Neural progenitor cell (in vitro differentiated cells): ENCODE measurements around the gene PNMA8C. TPM values are rescaled to one million over a fixed set of nuclear protein-coding genes. Genes with fewer than 3 reads are reported as not detected.

Experiments
- DNase-seq: peaks from one replicate; pipeline ENCODE4 v3.0.0-alpha.2; 2016; ENCODE audit warnings: low spot score
- H2AFZ ChIP-seq: fragments of 200-600 bp; sonication (generic); replicated peaks from 2 replicates; pipeline ENCODE4 v1.6.1; 2016; ENCODE audit warnings: antibody characterized with exemption
- H3F3A ChIP-seq: fragments of 200-600 bp; sonication (generic); 2 replicates; pipeline ENCODE4 v1.6.1; 2016; ENCODE audit warnings: antibody characterized with exemption, low read depth
- H3K27ac ChIP-seq: fragments of 200-600 bp; sonication (generic); 2 replicates; pipeline ENCODE4 v1.5.1; 2016; ENCODE audit warnings: mild to moderate bottlenecking
- H3K27me3 ChIP-seq: fragments of 200-600 bp; sonication (generic); 2 replicates; pipeline ENCODE4 v1.6.1; 2016; ENCODE audit warnings: mild to moderate bottlenecking, moderate library complexity
- H3K36me3 ChIP-seq: fragments of 200-600 bp; sonication (generic); 2 replicates; pipeline ENCODE4 v1.5.1; 2016
- H3K4me1 ChIP-seq: fragments of 200-600 bp; sonication (generic); 2 replicates; pipeline ENCODE4 v1.6.1; 2016; ENCODE audit warnings: mixed run types
- H3K4me2 ChIP-seq: fragments of 200-600 bp; sonication (generic); 2 replicates; pipeline ENCODE4 v1.6.1; 2016
- H3K4me3 ChIP-seq: fragments of 200-600 bp; sonication (generic); 2 replicates; pipeline ENCODE4 v1.5.1; 2016
- H3K79me2 ChIP-seq: fragments of 200-600 bp; sonication (generic); 2 replicates; pipeline ENCODE4 v1.6.1; 2016; ENCODE audit warnings: low read depth
- H3K9ac ChIP-seq: fragments of 200-600 bp; sonication (generic); 2 replicates; pipeline ENCODE4 v1.6.1; 2016
- H3K9me3 ChIP-seq: fragments of 200-600 bp; sonication (generic); 2 replicates; pipeline ENCODE4 v1.5.1; 2016; ENCODE audit warnings: low read depth
- H4K20me1 ChIP-seq: fragments of 200-600 bp; sonication (generic); 2 replicates; pipeline ENCODE4 v1.6.1; 2016; ENCODE audit warnings: low read depth
- H3K27ac Mint-ChIP-seq: 3 replicates; pipeline ENCODE4 v1.8.0; 2021; ENCODE audit warnings: mixed read lengths
- H3K27me3 Mint-ChIP-seq: 2 replicates; pipeline ENCODE4 v1.8.0; 2022; ENCODE audit warnings: low read depth, mild to moderate bottlenecking, inconsistent platforms, moderate library complexity, mixed read lengths; ENCODE audit not compliant: insufficient read depth
- H3K36me3 Mint-ChIP-seq: 3 replicates; pipeline ENCODE4 v1.8.0; 2021; ENCODE audit warnings: mixed read lengths
- H3K4me1 Mint-ChIP-seq: 3 replicates; pipeline ENCODE4 v1.8.0; 2021; ENCODE audit warnings: mixed read lengths
- H3K4me3 Mint-ChIP-seq: 3 replicates; pipeline ENCODE4 v1.8.0; 2021; ENCODE audit warnings: mild to moderate bottlenecking, moderate library complexity, mixed read lengths
- H3K9me3 Mint-ChIP-seq: 3 replicates; pipeline ENCODE4 v1.8.0; 2020; ENCODE audit warnings: mixed read lengths
- CTCF ChIP-seq: fragments of 200-600 bp; sonication (generic); IDR thresholded peaks from 2 replicates; pipeline ENCODE4 v1.5.1; 2017; ENCODE audit warnings: antibody characterized with exemption, mild to moderate bottlenecking
- EZH2 ChIP-seq: fragments of 200-600 bp; sonication (generic); IDR thresholded peaks from 2 replicates; pipeline ENCODE4 v1.6.1; 2017; ENCODE audit warnings: antibody characterized with exemption, mild to moderate bottlenecking, moderate library complexity
- EZH2phosphoT487 ChIP-seq: fragments of 200-600 bp; sonication (generic); IDR thresholded peaks from 2 replicates; pipeline ENCODE4 v1.6.1; 2017; ENCODE audit warnings: antibody characterized with exemption
- total RNA-seq: library from RNA; depleted of rRNA; stranded (reverse); fragments of >200 nt; gene quantifications from 2 replicates; pipeline ENCODE4 v1.2.3, GENCODE V29; 2015; ENCODE audit warnings: low replicate concordance

Gene PNMA8C
- total RNA-seq, 1 donor from 2014 or later, result 0.58 TPM

- TF ChIP-seq EZH2phosphoT487 (no peak), CTCF (no peak), EZH2 (no peak)
- H3K27me3 ChIP-seq, result no peaks in the 10 kb centered on the region
- H3K36me3 Mint-ChIP-seq, result peaks cover 27% of the 10 kb centered on the region
- peaks cover 12% of the 10 kb centered on the region for H3K4me1 Mint-ChIP-seq
- H3K4me2 ChIP-seq, result no peak overlapping the region
- H3K4me3 Mint-ChIP-seq, result no peak overlapping the region
- H2AFZ ChIP-seq, result no peak overlapping the region
- no peak overlapping the region for H3K4me3 ChIP-seq
- H3K27ac Mint-ChIP-seq, result no peak overlapping the region
- peaks cover 2% of the 10 kb centered on the region for H3K9me3 Mint-ChIP-seq
- H3K79me2 ChIP-seq, result no peaks in the 10 kb centered on the region
- H3F3A ChIP-seq, result no peaks in the 10 kb centered on the region
- H3K27me3 Mint-ChIP-seq, result peaks cover 9% of the 10 kb centered on the region
- no peaks in the 10 kb centered on the region for H3K4me1 ChIP-seq
- no peaks in the 10 kb centered on the region for H3K9me3 ChIP-seq
- H3K36me3 ChIP-seq, result no peaks in the 10 kb centered on the region
- no peak overlapping the region for H3K9ac ChIP-seq
- no peak for DNase-seq
- no peak overlapping the region for H3K27ac ChIP-seq
- H4K20me1 ChIP-seq, result no peaks in the 10 kb centered on the region
Measured at GRCh38 chr19:46463516-46463915, 34.8 kb upstream of the PNMA8C start.

- no peak for TF ChIP-seq EZH2
Measured at GRCh38 chr19:46461537-46461936, 32.8 kb upstream of the PNMA8C start.

GRCh38 chr19:46460981-46461380 is 32.2 kb upstream of the PNMA8C start:
- H3K27me3 ChIP-seq, result no peaks in the 10 kb centered on the region
- no peak overlapping the region for H3K27ac Mint-ChIP-seq
- H3K4me1 Mint-ChIP-seq, result peaks cover 8% of the 10 kb centered on the region
- no peaks in the 10 kb centered on the region for H4K20me1 ChIP-seq
- H2AFZ ChIP-seq, result no peak overlapping the region
- no peak overlapping the region for H3K27ac ChIP-seq
- no peak overlapping the region for H3K4me3 Mint-ChIP-seq
- H3K9me3 Mint-ChIP-seq, result peaks cover 2% of the 10 kb centered on the region
- H3K36me3 ChIP-seq, result no peaks in the 10 kb centered on the region
- TF ChIP-seq CTCF (no peak), EZH2 (no peak), EZH2phosphoT487 (no peak)
- no peak for DNase-seq
- peaks cover 8% of the 10 kb centered on the region for H3K27me3 Mint-ChIP-seq
- peaks cover 3% of the 10 kb centered on the region for H3K36me3 Mint-ChIP-seq
- no peak overlapping the region for H3K4me2 ChIP-seq
- H3K4me1 ChIP-seq, result no peaks in the 10 kb centered on the region
- H3K79me2 ChIP-seq, result no peaks in the 10 kb centered on the region
- H3K9ac ChIP-seq, result no peak overlapping the region
- H3F3A ChIP-seq, result no peaks in the 10 kb centered on the region
- no peaks in the 10 kb centered on the region for H3K9me3 ChIP-seq
- H3K4me3 ChIP-seq, result no peak overlapping the region

More at GRCh38 chr19:46461537-46461936, 32.8 kb upstream of the PNMA8C start:
- Mint-ChIP-seq H3K4me1 (peaks cover 8% of the 10 kb centered on the region), H3K36me3 (peaks cover 7% of the 10 kb centered on the region), H3K27ac (no peak overlapping the region), H3K27me3 (peaks cover 6% of the 10 kb centered on the region), H3K4me3 (no peak overlapping the region), H3K9me3 (peaks cover 2% of the 10 kb centered on the region)
- Histone ChIP-seq H3K27me3 (no peaks in the 10 kb centered on the region), H3K4me2 (no peak overlapping the region), H3K79me2 (no peaks in the 10 kb centered on the region), H3K36me3 (no peaks in the 10 kb centered on the region), H3K27ac (no peak overlapping the region), H3K4me1 (no peaks in the 10 kb centered on the region), H3F3A (no peaks in the 10 kb centered on the region), H4K20me1 (no peaks in the 10 kb centered on the region), H3K9me3 (no peaks in the 10 kb centered on the region), H2AFZ (no peak overlapping the region), H3K9ac (no peak overlapping the region), H3K4me3 (no peak overlapping the region)
- DNase-seq, result no peak

GRCh38 chr19:46460055-46460454 is 31.3 kb upstream of the PNMA8C start:
- Mint-ChIP-seq H3K9me3 (peaks cover 2% of the 10 kb centered on the region), H3K4me3 (no peak overlapping the region), H3K27me3 (peaks cover 8% of the 10 kb centered on the region), H3K4me1 (peaks cover 8% of the 10 kb centered on the region), H3K36me3 (peaks cover 3% of the 10 kb centered on the region), H3K27ac (no peak overlapping the region)
- Histone ChIP-seq H2AFZ (no peak overlapping the region), H3K9me3 (no peaks in the 10 kb centered on the region), H3K79me2 (no peaks in the 10 kb centered on the region), H3K36me3 (no peaks in the 10 kb centered on the region), H3K4me2 (no peak overlapping the region), H3K27me3 (no peaks in the 10 kb centered on the region), H3K27ac (no peak overlapping the region), H3K4me1 (no peaks in the 10 kb centered on the region), H4K20me1 (no peaks in the 10 kb centered on the region), H3K4me3 (no peak overlapping the region), H3K9ac (no peak overlapping the region), H3F3A (no peaks in the 10 kb centered on the region)
- no peak for DNase-seq
- TF ChIP-seq EZH2 (no peak), CTCF (no peak), EZH2phosphoT487 (no peak)
